GM21360 (cell line): ENCODE results near the gene CYB561.

Experiments
- ATAC-seq: cut with Tn5 transposase; IDR thresholded peaks from one replicate; pipeline ENCODE4 v1.9.1; 2021; ENCODE audit warnings: mild to moderate bottlenecking, moderate library complexity; ENCODE audit not compliant: unreplicated experiment

CYB561 gene

DNA sequence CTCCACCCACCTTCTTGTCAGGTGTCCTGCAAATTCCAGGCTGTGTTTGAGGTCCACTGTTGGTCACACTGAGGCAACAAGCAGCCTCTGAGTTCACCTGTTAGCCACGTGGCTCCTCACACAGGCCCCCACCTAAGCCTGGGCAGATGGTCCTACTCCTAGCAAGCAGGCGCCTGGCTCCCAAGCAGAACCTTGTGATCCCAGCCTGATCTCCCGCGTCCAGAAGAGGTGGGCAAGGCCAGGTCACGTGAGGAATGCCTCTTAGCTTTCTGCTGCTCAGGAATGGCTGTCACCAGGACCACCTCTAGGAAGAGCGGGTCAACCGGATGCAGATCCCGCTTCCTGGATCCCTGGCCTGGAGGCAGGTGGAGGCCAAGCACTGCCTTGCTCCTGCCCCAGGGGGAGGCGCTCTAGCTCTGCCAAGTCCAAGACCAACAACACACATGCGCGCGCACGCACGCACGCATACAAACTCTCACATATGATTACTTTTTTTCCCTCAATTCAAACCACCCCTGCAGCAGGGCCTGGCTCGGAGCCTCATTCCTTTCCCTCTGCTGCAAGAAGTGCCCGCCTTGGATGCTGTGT is 9.5 kb downstream of the CYB561 start:
- ATAC-seq, result no peak

DNA sequence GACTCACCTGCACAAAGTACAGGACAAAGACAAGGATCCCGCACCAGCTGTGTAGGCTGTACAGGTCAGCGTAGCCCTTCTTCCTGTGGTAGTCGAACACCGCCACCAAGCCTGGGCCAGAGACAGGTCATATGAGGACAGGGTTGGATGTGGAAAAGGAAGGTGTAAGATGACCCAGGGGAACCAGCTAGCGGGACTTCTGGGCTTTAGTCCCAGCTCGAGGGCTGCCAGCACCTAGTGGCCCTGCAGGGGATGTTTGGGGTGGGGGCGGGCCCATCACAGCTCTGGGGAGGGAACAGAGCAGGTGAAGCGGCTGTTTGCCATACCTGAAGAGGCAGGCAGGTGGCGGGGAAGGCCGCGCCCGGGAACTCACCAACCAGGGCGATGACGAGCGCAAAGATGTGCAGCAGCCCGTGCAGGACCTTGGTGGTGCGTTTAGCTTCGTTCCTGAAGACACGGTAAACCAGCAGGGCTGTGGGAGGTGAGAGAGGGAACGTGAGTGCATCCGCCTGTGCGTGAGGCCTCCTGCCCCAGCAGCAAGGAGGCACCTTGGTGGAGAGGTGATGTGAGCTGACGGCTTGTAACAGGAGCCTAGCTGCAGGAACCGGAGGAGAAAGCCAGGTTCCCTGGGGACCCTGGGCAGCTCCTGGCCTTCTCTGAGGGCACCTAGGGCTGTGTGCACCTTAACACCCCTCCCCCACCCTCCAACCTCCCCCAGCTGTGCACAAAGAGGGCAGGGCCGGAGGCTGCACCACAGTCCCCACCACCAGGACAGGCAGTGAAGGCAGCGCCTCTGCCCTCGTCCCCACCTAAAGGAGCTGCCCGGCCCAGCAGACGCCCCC is 10.2 kb downstream of the CYB561 start:
- no peak for ATAC-seq

DNA sequence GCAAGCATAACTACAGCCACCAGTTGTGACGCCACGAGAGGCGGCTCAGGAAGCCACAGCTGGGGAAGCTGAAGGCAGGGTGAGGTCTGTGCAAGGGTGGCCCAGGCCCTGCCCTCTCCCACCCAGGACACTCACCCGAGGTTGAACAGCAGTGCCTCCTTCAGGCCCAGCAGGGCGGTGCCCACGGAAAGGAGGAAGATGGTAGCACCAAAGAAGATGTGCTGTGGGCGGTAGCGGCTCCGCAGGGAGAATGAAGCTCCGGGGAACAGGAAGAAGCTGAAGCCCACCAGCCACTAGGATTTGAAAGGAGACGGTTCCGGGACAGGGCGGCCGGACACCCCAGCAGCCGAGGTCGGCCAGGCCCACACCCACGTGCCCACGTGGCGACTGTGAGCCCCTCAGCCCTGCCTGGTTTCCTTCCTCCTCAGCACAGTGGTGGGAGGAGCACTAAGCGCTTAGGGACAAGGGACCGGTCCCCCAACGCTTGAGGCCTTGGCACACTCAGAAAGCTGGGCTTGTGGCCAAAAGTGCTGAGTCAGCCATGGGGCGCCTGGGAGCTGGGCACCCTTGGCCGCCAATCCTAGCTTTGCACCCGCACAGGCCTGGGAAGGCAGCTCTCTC is 11.0 kb downstream of the CYB561 start:
- no peak for ATAC-seq

DNA sequence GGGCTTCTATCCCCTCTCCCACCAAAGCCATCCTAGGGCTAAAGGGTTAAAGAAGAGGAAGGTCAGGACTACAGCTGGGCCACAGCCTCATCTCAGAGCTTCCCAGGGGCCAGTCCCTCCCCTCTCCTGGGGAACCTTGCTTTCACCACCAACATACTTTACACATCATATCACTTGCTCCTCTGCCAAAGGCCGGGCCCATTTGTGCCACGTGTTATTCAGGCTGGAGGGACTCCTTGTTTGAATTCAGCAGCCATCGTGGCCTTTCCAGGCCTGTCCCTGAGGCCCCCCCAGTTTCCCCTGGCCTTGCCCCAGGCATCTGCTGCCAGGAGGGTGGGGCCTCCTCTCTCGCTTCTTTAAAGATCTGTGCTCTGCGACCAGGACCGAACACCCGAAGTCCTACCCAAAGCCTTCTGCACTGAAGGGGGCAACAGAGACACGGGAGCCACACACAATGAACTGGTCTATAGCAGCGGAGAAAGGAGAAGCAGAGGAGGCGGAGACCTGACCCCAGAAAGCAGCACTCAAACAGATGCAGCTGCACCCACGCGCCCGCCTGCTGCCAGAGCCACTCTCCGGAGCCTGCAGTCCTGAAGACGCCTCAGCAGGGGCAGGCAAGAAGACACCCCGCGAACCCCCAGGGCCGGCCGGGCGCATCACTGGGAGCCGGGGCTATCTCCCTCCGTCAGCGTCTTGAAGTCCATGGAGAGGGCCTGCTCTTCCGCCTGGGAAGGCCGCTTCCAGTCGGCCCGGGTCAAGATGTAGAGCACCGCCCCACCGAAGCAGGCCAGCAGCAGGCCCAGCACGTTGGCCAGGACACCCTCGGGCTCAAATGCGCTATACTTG is 12.1 kb downstream of the CYB561 start:
- ATAC-seq, result no peak

DNA sequence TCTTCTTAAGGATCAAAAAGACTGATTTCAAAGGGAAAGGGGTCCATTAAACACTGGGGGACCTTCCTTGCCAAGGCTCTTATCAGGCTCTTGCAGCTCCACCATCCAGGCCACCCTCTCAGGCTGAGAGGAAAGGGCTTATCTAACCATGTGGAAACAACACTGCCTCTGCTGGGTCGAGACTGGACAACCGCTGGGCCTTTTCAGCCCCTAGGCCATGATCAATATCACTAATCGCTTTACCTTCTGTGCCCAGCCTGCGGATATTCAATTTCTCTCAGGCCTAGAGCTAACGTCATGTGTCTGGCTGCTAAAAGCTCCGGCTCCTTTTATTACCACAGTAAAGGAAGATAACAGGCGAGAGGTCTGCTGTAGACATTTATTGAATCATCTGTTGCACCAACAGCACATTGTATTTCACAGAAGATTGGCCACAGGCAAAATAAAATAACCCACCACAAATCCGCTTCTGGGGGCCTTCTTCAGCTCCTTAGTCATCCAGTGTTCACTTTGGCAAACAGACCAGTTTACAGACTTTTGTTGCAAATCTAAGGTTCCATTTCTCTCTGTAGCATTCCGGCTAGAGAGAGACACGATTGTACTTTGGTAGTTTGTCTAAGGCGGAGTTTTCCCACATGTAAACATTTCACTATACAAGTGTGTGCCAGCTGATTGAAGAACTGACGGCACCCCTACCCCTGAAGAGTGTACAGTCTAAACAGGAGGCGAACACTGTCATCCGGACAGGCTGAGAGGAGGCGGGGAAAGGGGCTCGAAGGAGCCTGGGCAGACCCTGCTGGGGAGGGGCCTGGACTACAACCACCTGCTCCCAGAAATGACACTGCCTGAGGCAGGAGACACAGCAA is 13.9 kb downstream of the CYB561 start:
- ATAC-seq, result no peak

DNA sequence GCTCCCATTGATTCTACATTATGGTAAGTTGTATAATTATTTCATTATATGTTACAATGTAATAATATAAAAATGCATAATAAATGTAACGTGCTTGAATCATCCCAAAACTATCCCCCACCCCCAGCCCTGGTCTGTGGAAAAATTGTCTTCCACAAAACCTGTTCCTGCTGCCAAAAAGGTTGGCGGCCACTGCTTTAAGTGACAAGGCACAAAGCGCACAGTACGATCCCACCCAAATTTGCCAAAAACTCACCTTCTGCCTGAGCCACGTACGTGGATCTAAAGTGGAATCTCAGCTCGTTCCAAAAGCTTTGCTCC is 14.5 kb downstream of the CYB561 start:
- no peak for ATAC-seq

DNA sequence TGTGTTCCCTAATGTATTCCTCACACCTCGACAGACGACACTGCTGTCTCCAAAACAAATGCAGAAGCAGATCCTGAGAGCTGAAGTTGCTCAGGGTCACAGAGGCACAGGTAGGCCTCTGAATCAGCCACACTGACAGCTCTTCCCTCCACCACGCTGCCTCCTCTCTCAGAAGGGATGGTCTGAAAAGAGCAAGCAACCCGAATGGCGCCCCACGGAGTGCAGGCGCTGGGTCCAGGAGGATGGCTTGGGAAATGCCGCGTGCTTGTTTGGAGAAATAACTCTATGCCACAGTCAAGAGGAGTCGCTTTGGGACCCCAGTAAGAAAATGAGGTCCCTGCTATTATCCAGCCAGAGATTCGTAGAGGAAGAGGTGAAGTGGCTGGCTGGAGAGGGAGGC is 15.9 kb downstream of the CYB561 start:
- ATAC-seq, result no peak

DNA sequence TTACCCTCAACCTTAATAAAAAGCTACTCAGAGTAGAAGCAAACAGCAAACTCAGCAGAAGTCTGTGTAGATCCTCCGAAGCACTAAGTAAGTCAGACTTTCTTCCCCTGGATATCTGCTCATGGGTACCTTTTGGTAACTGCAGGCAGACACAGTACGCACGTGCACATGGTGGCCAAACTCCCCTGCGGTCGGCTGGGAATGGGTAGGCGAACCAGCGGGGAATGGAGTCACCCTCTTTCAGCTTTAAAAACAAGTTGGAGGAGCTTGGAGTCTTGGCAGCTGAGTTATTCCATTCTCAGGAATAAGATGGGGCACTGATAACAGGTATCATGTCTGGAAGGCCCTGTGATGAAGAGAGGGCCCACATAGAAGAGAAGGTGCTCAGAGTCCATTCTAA is 16.3 kb downstream of the CYB561 start:
- ATAC-seq, result no peak

DNA sequence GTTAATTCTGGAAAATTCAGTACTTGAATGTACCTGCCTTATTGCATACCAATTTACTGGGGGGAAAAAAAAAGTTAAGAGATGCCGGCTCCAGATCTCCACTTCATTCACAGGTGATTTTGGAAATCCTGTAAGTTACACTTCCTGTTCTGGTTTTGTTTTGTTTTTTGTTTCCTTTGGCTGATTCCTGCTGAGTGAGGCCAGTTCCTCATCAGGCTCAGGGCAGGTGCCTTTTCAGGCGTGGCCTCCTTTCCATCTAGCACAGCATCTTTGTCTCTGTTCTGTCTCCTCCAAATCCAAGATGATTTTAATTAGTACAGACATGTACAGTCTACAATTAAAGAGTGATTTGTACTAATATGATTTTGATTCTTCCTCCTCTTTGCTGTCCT is 19.2 kb downstream of the CYB561 start:
- ATAC-seq, result no peak

DNA sequence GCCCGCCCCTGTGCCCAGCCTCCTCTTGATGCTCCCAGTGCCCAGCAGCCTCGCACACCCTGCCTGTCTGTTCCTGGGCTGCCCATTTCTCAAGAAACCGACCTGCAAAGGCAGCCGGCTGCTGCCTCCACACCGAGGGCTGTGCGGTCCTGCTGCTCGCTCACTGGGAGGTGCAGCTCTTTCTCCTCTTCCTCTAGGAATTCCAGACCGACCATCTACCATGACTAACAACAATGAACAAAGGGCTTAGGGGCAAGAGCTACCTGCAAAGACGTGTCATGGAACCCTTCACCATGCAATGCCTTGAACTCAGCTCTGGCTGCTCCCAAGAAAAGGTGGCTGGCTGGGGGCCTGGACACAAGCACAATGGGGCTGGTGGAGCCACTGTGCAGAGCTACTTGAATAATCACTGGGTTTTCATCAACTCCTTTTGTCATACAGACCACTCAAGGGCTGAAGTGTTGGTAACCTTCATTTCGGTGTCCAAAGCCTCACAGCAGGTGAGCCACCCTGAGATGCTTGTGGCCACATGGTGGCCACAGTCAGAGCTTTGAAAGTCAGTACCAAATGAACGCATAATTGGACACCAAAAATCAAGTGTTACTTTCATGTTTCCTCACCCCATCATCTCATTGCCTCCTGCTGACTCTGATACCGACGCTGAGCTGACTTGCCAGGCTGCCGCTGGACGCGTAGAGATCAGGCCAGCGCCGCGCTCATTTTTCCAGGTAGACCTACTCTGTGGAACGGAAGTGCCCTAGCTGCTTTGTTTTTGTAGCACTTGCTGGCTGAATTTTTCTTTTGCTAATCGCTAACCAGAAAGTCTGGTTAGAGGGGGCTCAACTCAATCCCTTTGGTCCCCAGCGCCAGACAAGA is 19.8 kb downstream of the CYB561 start:
- ATAC-seq, result no peak

DNA sequence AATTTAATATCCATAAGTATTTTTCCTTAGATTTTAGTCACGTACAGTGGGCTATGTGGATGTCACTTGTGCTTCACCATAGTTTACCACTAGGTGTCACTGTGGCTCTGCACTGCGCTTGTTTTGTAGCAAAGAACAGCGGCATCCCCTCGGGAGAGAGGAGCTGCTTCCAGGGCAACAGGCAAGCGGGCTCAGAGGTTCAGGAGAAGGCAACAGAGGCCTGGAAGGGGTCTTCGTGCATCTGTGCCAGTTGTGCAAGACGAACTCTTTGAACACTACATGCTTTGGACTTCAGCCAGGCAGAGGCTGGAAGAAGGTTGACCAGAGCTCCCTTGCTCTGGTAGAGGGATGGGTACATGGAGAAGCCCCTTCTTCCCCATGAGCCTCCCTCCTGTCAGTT is 20.6 kb downstream of the CYB561 start:
- no peak for ATAC-seq

DNA sequence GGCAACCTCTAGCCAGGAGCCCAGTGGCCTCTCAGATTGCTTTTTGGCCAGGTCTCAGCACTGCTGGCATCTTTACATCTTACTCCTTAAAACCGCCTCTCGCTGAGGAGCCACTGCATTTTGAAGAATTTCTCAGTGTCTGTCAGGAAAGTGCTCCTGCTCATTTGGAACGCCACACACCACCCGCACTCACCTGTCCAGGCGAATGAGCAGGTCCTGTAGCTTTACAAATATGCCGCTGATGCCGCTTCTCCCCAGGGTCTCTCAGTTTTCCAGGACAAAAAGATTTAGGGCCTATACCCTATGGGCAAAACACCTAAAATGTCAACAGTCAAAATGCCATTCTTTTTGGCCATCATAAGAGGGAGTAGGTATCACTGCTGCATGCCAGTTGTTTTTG is 22.1 kb downstream of the CYB561 start:
- ATAC-seq, result no peak

DNA sequence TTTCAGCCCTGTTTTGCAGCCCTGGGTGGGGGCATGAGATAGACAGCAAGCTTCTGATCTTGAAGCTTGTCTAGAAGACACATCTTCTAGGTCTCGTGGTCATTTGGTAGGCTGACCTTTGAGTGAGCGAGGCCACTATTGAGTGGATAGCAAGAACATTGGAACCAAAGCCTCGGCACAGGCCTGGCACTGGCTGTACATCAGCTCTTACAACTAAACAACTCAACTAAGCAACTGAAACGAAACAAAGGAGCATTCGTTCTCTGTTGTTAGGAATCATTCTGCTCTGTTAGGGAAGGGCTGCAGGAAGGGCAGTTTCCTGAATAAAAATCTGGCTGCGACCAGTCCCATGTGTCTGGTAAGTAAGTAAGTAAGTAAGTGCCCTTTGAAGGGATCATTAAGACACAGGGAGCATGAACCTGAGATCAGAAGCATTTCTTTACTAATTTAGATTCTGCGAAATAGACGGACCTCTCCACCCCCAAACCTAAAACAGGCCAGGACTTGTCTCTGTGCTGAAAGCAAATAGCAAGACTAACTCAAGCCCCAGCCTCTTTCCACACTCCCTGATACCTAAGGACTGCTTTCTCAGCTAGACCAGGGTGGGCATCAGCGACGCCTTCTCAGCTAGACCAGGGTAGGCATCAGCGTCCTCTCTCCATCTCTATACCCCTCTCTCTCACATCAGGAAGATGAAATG is 22.7 kb downstream of the CYB561 start:
- no peak for ATAC-seq

DNA sequence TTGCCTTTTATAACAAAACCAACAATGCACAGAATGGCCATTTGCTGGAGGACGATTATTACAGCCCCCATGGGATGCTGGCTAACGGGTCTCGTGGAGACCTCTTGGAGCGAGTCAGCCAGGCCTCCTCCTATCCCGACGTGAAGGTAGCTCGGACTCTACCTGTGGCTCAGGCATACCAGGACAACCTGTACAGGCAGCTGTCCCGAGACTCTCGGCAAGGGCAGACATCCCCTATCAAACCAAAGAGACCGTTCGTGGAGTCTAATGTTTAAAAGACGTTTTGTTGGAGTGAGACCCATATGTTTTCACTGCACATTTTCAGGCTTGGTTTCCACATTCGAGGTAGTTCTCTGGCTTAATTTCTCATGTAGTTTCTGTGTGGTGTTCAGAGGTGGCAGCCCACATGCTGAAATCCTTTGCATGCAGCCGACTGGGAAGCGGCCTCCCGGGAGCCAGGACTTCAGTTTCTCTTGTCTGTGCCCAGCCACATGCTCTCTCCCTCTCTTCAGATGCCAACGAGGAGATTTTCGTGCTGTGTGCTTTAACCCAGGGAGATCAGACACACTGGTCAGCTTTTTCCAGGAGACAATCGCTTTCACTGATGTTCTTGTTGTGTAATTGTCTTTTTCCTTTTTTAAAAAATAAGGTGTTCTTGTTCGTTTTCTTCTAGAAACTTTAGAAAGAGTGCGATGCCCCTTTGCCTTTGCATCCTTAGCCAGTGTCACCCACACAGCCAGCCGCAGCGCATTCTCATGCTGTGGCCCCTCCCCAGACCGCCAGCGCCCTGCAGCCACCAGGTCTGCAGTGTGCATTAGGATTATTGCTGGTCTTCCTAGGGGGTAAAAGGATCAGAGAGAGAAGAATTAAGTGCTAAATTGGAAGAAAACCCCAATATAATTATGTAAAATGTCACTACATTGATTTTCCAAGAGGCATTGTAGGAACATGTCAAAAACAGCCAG is 24.1 kb downstream of the CYB561 start:
- ATAC-seq, result no peak

DNA sequence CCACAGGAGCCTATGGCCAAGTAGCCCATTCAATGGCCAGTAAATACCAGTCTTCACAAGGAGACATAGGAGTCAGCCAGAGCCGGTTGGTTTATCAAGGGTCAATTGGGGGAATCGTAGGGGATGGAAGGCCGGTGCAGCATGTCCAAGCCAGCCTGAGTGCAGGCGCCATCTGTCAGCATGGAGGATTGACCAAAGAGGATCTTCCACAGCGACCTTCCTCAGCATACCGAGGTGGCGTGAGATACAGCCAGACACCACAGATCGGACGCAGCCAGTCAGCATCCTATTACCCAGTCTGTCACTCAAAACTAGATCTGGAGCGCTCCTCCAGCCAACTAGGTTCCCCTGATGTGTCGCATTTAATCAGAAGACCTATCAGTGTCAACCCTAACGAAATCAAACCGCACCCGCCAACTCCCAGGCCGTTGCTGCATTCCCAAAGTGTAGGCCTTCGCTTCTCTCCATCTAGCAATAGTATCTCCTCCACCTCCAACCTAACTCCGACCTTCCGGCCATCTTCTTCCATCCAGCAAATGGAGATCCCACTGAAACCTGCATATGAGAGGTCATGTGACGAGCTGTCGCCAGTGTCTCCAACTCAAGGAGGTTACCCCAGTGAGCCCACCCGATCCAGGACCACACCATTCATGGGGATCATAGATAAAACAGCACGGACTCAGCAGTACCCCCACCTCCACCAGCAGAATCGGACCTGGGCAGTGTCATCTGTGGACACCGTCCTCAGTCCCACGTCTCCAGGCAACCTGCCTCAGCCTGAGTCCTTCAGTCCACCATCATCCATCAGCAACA is 25.0 kb downstream of the CYB561 start:
- no peak for ATAC-seq

DNA sequence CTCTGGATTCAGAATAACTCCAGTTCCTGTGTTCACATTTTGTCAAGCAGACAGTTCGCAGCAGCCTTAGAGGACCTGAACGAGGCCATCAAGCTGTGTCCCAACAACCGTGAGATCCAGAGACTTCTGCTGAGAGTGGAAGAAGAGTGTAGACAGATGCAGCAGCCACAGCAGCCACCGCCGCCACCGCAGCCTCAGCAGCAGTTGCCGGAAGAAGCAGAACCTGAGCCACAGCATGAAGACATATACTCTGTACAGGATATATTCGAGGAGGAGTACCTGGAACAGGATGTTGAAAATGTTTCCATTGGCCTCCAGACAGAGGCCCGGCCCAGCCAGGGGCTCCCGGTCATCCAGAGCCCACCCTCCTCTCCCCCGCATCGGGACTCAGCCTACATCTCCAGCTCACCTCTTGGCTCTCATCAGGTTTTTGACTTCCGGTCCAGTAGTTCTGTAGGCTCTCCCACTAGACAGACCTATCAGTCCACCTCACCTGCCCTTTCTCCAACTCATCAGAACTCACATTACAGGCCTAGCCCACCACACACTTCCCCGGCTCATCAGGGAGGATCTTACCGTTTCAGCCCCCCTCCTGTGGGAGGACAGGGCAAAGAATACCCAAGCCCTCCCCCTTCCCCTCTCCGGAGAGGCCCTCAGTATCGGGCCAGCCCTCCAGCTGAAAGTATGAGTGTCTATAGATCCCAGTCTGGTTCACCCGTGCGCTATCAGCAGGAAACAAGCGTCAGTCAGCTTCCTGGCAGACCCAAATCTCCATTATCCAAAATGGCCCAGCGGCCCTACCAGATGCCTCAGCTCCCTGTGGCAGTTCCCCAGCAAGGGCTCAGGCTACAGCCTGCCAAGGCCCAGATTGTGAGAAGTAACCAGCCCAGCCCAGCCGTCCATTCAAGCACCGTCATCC is 25.9 kb downstream of the CYB561 start:
- ATAC-seq, result no peak
